Dermis lymphatic vessel endothelial cell (primary cell): ENCODE results near the gene AGBL3. TPM values are rescaled to one million over a fixed set of nuclear protein-coding genes. Genes with fewer than 3 reads are reported as not detected.

ENCODE experiments used
- total RNA-seq: library from RNA; depleted of rRNA; stranded (reverse); fragments of >200 nt; gene quantifications from 2 replicates; pipeline ENCODE4 v1.2.1, GENCODE V29; 2014

Gene AGBL3
- 1.4 TPM in 2 replicates for total RNA-seq

GRCh38 chr7:134986363-134987251 lies at the start of gene AGBL3:
AGBL3 (plus strand) TSS chr7:134986508; CDS start chr7:134987934, 1,426 bp downstream.

GRCh38 chr7:135147899-135148721 lies 161.8 kb downstream of the AGBL3 start, which contains the start of gene TMEM140:
TMEM140 (plus strand) TSS chr7:135148072; CDS start chr7:135164442, 16,370 bp downstream.

GRCh38 chr7:135170274-135170997 lies 184.1 kb downstream of the AGBL3 start, which contains the start of gene CYREN:
CYREN (minus strand) TSS chr7:135170707; CDS start chr7:135168922, 1,785 bp downstream.

Other genes with a start within 250 kb of the AGBL3 start
- gene CALD1, start 206.9 kb upstream of the AGBL3 start, total RNA-seq, result 168 and 276 TPM in 2 replicates
- gene TMEM140, start 161.6 kb downstream of the AGBL3 start, total RNA-seq, result 35.5 and 45.4 TPM in 2 replicates
- gene CYREN, start 184.2 kb downstream of the AGBL3 start, total RNA-seq, result 12.2 and 21.0 TPM in 2 replicates
- 3.4 and 8.6 TPM in 2 replicates for gene WDR91, start 225.0 kb downstream of the AGBL3 start, total RNA-seq
- not detected in 2 replicates for gene STRA8, start 247.3 kb downstream of the AGBL3 start, total RNA-seq